Fibroblast of mammary gland (primary cell): ENCODE measurements around the gene PRXL2A.
"Not testable (repeated sequence)": the region's sequence is repeated elsewhere in the genome, so short reads cannot be mapped to it uniquely, and the experiment has no call there.

ENCODE experiments used
- DNase-seq: peaks from one replicate; pipeline ENCODE4 v3.0.0-alpha.2; 2010; ENCODE audit warnings: low read depth
- H3K4me3 ChIP-seq: 2 replicates; pipeline ENCODE4 v1.5.1; 2011; ENCODE audit warnings: low read depth, mild to moderate bottlenecking, low read length, moderate library complexity; ENCODE audit not compliant: control insufficient read depth
- TF ChIP-seq, protein P1 (sequence below): conservative IDR thresholded peaks from 2 replicates; pipeline ENCODE4 v1.5.1; 2011; ENCODE audit warnings: low read depth, low read length, inconsistent platforms; ENCODE audit not compliant: control insufficient read depth, insufficient read depth

PRXL2A gene

DNA sequence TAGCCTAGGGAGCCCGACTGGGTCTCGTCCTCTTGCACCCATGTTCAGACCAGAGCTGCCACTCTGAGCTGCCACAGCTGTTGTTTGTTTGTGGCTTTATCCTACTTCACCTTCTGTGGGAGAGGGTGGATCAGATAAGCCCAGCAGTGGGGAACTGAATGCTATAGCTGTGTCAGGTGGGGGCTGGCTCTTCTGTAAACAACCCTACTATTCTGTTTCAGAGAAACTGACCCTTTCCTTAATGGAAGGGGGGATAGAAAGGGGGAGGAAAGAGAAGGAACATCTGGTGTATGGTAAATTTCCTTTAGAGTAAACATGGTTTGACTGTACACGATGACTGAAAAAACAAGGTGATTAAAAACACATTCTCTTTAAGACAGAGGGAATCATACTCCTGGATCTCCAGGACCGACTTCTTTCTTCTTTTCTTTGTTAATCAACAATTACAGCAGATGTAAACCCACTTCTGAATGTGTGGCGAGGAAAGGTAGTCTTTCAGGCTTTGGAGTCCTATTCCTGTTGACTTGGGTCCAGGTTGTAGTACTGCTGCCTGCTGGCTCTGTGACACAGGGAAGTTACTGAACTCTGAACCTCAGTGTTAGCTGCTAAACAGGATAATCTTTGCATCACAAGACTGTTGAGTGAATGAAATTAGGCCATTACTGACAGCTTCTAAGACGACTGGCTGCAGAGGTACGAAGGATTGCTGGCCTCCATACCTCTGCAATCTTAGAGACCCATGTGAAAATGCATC is 6.0 kb downstream of the PRXL2A start:
- no peak overlapping the region for H3K4me3 ChIP-seq
- TF ChIP-seq, protein P1, sequence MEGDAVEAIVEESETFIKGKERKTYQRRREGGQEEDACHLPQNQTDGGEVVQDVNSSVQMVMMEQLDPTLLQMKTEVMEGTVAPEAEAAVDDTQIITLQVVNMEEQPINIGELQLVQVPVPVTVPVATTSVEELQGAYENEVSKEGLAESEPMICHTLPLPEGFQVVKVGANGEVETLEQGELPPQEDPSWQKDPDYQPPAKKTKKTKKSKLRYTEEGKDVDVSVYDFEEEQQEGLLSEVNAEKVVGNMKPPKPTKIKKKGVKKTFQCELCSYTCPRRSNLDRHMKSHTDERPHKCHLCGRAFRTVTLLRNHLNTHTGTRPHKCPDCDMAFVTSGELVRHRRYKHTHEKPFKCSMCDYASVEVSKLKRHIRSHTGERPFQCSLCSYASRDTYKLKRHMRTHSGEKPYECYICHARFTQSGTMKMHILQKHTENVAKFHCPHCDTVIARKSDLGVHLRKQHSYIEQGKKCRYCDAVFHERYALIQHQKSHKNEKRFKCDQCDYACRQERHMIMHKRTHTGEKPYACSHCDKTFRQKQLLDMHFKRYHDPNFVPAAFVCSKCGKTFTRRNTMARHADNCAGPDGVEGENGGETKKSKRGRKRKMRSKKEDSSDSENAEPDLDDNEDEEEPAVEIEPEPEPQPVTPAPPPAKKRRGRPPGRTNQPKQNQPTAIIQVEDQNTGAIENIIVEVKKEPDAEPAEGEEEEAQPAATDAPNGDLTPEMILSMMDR, result no peak

DNA sequence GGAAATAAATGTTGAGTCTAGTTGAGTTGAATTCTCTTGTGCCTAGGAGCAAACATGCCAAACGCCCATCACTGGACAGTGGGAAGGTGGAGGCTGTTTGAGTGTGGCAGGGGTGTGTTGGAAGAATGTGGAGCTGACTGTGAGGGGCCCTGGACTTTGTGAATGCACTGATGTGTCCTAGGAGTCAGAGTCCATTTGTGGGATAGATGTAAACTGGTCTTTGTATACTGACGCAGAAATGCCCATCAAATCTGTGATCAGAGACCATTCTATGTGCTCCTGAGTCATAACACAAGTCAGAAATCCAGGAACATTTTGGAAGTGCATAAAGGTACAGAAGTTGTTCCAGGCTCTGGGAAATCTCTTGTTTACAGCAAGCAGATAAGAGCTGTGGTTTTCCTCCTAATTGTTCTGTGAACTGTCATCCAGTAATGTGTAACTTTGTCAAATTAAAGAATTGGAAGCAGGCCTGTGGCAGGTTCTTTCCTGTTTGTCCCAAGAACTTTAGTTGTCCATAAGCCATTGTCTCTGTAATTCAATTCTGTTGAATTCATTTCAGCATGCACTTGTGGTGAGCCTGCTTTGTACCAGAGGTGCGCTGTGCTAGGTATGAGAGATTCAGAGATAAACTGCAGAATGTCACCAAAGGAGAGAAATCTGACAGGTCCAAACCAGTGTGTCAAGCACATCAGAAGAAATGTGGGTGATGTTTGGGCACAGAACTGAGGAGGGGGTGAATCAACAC is 7.6 kb downstream of the PRXL2A start:
- no peak overlapping the region for H3K4me3 ChIP-seq
- TF ChIP-seq, protein P1, result no peak
- DNase-seq, result no peak

More for the DNA sequence above, 6.0 kb downstream of the PRXL2A start:
- DNase-seq, result no peak

DNA sequence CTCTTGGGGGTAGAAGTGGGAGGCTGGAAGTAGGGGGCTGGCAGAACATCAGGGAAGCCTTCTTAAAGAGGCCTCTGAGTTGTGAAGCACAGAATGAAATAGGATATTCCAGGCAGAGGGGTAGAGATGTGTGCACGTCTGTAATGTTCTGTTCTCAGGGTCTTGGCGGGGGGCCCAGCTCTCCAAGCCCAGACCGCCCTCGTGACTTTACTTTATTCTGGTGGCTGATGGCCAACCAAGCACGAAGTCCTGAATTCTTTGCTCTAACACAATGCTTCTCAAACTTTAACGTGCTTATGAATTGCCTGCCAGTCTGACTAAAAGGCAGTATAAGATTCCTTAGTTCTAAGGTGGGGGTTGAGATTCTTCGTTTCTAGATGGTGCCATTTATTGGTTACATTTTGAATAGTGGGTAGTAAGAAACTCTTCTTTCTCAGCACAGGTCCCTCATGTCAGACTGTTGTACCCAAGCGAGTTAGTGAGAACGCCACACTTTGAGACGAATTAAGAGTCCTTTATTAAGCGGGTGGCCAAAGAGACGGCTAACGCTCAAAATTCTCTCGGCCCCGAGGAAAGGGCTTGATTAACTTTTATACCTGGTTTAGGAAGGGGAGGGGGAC is 8.2 kb downstream of the PRXL2A start:
- TF ChIP-seq, protein P1, result no peak
- peak; percentile 38 for DNase-seq
- H3K4me3 ChIP-seq, result no peak overlapping the region

DNA sequence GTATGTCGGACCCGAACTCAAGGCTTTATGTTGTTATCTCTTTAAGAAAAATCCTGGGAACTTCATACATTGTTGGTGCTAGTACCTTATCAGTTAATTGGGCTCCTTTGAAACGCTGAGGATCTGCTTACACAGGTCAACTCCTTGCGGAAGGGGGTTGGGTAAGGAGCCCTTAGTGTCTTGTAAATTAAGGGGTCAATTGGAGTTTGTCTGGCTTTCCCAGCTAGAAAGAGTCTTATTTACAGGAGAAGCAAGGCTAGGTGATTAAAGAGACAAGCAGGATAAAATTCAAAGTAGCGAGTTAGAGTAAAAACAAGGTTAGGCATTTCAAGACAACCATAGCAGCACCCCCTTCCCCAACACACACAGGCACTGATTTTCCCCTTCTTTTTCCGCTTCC is 8.9 kb downstream of the PRXL2A start:
- DNase-seq, H3K4me3 ChIP-seq: not testable (repeated sequence)

DNA sequence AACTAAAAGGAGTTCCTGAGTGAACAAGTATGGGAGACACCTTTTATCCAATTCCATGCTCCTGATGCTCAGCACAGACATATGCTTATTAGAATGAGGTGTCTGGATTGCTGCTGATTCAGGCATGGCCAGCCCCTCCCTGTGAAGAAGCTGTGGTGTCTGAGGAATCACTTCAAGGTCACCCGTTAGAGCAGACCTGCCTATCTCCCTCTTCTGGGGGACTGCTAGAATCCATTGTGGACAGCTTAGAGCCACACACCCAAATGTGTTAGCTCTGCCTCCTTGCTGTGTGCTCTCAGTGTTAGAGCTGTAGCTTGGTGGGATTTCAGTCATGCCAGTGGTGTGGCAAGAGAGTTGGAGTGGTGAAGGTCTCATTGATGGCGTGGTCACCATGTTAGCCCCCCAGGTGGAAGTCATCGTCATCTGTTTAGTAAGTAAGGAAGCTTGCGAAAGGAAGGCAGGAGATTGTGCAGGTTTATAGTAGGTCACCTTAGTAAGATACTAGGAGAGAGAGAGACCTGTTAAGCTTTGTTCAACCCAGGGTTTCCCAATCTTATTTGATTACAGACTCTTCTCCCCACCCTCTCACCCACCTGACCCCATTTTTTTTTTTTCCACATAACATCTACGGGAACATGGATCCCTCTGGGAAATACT is 12.8 kb downstream of the PRXL2A start:
- no peak overlapping the region for H3K4me3 ChIP-seq
- DNase-seq, result no peak
- TF ChIP-seq, protein P1, result no peak

DNA sequence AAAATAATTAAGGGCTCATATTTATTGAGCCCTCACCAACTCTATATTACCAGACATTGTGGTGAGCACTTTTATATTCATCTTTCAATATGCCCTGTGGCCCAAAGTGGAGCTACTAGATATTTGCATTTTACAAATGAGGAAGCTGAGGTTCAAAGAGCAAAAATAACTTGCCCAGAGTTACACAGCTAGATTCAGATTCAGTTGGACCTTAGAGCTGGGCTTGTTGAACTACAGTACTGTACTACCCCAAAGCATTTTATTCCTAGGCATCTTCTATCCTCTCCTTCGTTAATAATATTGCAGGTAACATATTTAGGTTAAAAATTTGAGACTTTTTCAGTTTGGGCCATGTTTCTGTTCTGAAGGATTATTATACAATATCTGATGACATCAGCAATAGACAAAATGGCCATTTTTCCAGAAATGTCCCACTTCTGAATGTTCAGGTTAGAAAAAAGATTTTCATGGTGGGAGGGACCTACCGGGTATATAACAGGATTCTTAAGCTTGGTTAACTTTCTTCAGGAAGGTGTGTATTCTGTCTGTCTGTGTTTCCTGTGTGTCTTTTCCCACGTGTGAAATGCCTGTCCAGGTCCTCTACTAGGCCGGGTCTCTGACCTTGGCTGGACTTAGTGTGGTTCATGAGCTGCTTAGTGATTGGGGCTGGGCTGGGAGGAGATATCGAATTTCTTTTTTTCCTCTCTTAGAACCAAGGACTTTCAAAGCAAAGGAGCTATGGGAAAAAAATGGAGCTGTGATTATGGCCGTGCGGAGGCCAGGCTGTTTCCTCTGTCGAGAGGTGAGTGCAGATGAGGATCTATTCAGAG is 13.6 kb downstream of the PRXL2A start:
- H3K4me3 ChIP-seq, result no peak overlapping the region
- TF ChIP-seq, protein P1, result no peak
- DNase-seq, result no peak
